ENCODE results near the gene SCYGR7. TPM values are rescaled to one million over a fixed set of nuclear protein-coding genes. Genes with fewer than 3 reads are reported as not detected.
"Not testable (repeated sequence)": the region's sequence is repeated elsewhere in the genome, so short reads cannot be mapped to it uniquely, and the experiment has no call there.

SCYGR7 gene
- total RNA-seq, 1 experiment from 2014 or later = not detected

DNA sequence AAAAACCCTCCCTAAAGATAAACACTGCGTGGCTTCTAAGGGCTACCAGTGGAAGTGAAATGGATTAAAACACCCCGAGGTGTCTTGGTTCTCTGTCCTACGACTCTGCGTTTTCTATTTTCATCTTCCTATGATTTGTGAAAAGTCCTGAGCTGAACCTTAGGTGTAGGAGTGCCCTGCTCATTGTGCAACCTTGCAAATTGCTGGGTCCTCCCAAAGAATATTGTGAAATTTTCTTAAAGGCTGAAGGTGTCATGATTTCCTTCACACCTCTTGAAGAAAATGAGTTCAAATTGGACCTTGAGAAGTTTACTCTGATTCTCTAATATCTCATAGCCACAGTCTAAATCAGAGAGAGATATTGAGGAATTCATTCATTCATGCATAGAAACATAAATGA, 8.5 kb upstream of the SCYGR7 start:
- no peak overlapping the region for H3K4me3 ChIP-seq
- peaks cover 5% of the 10 kb centered on the region; the same call in 1 of the 2 replicates for H3K27me3 ChIP-seq (replicated peaks)
- H3K27ac ChIP-seq = no peak overlapping the region
- H3K36me3 ChIP-seq = no peaks in the 10 kb centered on the region
- no peaks in the 10 kb centered on the region; the same call in 1 of the 2 replicates for H3K9me3 ChIP-seq (replicated peaks)
- DNase-seq (ENCODE audit: low read depth in 1 of 2, low spot score in 2 of 2) = no peak
- 0 out of 2 replicates have a peak, but pooled peaks cover 4% of the 10 kb centered on the region for H3K4me1 ChIP-seq (replicated peaks)

DNA sequence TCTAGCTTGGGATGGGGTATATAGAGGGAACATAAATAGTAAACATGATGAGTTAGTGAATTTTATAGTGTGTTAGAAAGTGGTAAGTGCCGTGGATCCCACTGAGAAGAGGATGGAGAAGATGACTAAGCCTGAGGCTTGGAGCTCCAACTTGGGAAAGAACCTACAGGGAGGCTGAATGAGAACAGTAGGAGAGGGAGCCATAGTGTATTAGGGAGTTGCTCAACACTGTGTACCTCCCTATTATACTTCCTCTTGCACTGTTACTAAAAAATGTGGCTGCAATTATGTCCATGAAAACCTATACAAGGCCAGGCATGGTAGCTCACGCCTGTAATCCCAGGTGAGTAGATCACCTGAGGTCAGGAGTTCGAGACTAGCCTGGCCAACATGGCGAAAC, 7.5 kb upstream of the SCYGR7 start:
- Histone ChIP-seq H3K27me3 (replicated peaks) (peaks cover 8% of the 10 kb centered on the region; the same call in 1 of the 2 replicates), H3K4me1 (replicated peaks) (0 out of 2 replicates have a peak, but pooled peaks cover 4% of the 10 kb centered on the region), H3K36me3 (no peaks in the 10 kb centered on the region), H3K27ac (no peak overlapping the region), H3K9me3 (replicated peaks) (no peaks in the 10 kb centered on the region; the same call in 1 of the 2 replicates), H3K4me3 (no peak overlapping the region)
- no peak for DNase-seq (ENCODE audit: low read depth in 1 of 2, low spot score in 2 of 2)

DNA sequence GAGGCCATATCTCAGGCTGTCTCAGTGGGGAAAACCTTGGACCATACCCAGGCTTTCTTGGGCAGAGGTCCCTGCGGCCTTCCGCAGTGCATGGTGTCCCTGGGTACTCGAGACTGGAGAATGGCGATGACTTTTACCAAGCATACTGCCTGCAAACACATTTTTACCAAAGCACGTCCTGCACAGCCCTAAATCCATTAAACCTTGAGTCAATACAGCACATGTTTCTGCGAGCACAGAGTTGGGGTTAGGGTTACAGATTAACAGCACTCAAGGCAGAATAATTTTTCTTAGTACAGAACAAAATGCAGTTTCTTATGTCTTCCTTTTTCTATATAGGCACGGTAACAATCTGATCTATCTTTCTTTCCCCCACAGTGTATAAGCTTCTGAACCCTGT, 5.3 kb upstream of the SCYGR7 start:
- H3K9me3 ChIP-seq (replicated peaks); H3K27ac ChIP-seq; DNase-seq (ENCODE audit: low read depth in 1 of 2, low spot score in 2 of 2); H3K4me1 ChIP-seq (replicated peaks); H3K27me3 ChIP-seq (replicated peaks); H3K36me3 ChIP-seq; H3K4me3 ChIP-seq: not testable (repeated sequence)

DNA sequence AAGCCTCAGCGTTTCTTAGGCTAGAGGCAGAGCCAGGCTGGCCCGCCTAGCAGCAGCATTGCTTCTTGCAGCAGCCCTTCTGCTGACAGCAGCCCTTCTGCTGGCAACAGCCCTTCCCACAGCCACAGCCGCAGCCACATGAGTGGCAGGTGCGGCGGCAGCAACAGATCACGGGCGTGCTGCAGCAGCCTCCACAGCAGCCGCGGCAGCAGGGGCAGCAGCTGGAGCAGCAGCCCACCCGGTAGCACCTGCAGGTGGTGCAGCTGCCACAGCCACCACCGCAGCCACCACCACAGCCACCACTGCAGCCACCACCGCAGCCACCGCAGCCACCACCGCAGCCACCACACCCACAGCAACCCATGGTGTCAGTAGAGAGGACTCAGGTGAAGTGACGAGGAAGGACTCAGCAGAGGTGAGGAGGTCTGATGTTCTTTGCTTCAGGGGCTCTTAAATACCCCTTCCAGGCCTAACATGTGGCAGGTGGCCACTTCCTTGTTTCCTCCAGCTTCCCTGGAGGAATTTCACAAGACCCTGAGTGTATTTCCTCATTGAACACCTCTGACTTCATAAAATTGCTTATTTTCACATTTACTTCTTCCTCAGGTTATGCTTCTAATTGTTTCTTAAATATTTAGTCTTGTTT, 3.6 kb upstream of the SCYGR7 start, which contains the start of gene SCYGR6:
Gene SCYGR6, minus strand, starts transcription at position 364 of the 646 bp plus-strand sequence. Its CDS starts 0 bp downstream, at position 364.
- no peaks in the 10 kb centered on the region for H3K4me1 ChIP-seq (replicated peaks)
- no peaks in the 10 kb centered on the region for H3K9me3 ChIP-seq (replicated peaks)
- no peaks in the 10 kb centered on the region for H3K36me3 ChIP-seq
- no peak within 1 kb of the TSS for H3K4me3 ChIP-seq
- no peak for DNase-seq (ENCODE audit: low read depth in 1 of 2, low spot score in 2 of 2)
- H3K27me3 ChIP-seq (replicated peaks) = 0 out of 2 replicates have a peak, but pooled peaks cover 2% of the 10 kb centered on the region
- H3K27ac ChIP-seq = no peak within 1 kb of the TSS

DNA sequence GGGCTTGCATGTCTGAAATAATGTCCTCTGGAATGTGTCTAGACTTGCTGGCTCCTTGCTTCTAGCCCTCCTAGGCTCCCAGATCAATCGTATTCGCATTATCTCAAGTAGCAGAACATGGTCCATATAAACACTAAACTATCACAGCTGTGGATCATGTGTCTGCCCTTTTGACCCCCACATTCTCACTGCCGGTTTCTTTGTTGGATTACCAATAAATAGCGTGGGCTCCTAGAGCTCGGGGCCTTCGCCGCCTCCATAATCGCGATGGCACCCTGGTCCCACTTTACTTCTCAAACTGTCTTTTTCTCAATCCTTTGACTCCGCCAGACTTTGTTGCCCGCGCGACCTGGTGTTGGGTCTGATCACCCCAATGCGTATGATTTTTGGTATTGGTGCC, 11.2 kb downstream of the SCYGR7 start:
- Histone ChIP-seq H3K27me3 (replicated peaks) (no peaks in the 10 kb centered on the region), H3K4me3 (no peak overlapping the region), H3K4me1 (replicated peaks) (no peaks in the 10 kb centered on the region), H3K27ac (no peak overlapping the region), H3K9me3 (replicated peaks) (no peaks in the 10 kb centered on the region), H3K36me3 (no peaks in the 10 kb centered on the region)
- no peak for DNase-seq (ENCODE audit: low read depth in 1 of 2, low spot score in 2 of 2)

DNA sequence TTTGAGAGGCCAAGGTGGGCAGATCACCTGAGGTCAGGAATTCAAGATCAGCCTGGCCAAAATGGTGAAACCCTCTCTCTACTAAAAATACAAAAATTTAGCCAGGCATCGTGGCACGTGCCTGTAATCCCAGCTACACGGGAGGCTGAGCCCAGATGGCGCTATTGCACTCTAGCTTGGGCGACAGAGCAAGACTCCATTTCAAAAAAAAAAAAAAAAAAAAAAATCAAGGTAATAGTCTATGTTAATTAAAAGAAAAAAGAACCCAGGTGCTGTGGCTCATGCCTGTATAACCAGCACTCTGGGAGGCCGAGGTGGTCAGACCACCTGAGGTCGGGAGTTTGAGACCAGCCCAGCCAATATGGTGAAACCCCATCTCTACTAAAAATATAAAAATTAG, 12.6 kb downstream of the SCYGR7 start:
- H3K36me3 ChIP-seq; H3K27ac ChIP-seq; H3K4me3 ChIP-seq; H3K4me1 ChIP-seq (replicated peaks); H3K27me3 ChIP-seq (replicated peaks); H3K9me3 ChIP-seq (replicated peaks); DNase-seq (ENCODE audit: low read depth in 1 of 2, low spot score in 2 of 2): not testable (repeated sequence)

DNA sequence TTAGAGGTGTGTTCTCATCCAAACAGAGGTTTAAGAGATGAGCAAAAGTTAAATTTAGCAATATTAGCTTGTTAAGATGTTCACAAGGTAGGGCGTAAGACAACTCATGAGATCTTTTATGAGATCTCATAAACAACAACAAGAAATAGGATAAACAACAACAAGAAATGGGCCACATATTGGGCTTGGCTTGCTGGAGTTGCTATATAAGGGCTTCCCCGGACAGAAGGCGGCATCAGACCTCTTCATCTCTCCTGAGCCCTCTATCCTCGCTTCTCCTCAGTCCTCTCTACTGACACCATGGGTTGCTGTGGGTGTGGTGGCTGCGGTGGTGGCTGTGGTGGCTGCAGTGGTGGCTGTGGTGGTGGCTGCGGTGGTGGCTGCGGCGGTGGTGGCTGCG, 17.5 kb downstream of the SCYGR7 start, which contains the start of gene SCYGR8:
Gene SCYGR8, plus strand, starts transcription at position 301 of the 400 bp plus-strand sequence. Its CDS starts 0 bp downstream, at position 301.
- no peak within 1 kb of the TSS for H3K27ac ChIP-seq
- no peaks in the 10 kb centered on the region for H3K27me3 ChIP-seq (replicated peaks)
- DNase-seq (ENCODE audit: low read depth in 1 of 2, low spot score in 2 of 2) = no peak
- H3K9me3 ChIP-seq (replicated peaks) = no peaks in the 10 kb centered on the region; the same call in 1 of the 2 replicates
- no peaks in the 10 kb centered on the region for H3K4me1 ChIP-seq (replicated peaks)
- no peak within 1 kb of the TSS for H3K4me3 ChIP-seq
- H3K36me3 ChIP-seq = no peaks in the 10 kb centered on the region

DNA sequence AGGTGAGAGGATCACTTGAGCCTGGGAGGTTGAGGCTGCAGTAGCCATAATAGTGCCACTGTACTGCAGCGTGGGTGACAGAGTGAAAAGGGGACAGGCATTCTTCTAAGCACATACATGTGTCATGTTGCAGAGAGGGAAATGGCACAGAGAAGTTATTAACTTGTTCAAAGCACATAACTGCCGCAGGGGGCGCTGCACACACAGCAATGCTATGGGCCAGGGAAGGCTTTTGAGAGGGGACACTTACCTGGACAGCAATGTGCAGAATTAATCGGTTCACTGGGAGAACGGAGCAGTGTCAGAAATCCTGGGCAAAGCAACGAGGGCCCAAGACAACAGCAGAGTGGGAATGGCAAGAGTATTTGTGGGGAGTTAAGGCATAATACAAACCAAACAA, 19.9 kb downstream of the SCYGR7 start:
- Histone ChIP-seq H3K36me3 (no peaks in the 10 kb centered on the region), H3K27ac (no peak overlapping the region), H3K4me3 (no peak overlapping the region), H3K27me3 (replicated peaks) (no peaks in the 10 kb centered on the region), H3K9me3 (replicated peaks) (no peaks in the 10 kb centered on the region; the same call in 1 of the 2 replicates), H3K4me1 (replicated peaks) (no peaks in the 10 kb centered on the region)
- DNase-seq (ENCODE audit: low read depth in 1 of 2, low spot score in 2 of 2) = no peak

DNA sequence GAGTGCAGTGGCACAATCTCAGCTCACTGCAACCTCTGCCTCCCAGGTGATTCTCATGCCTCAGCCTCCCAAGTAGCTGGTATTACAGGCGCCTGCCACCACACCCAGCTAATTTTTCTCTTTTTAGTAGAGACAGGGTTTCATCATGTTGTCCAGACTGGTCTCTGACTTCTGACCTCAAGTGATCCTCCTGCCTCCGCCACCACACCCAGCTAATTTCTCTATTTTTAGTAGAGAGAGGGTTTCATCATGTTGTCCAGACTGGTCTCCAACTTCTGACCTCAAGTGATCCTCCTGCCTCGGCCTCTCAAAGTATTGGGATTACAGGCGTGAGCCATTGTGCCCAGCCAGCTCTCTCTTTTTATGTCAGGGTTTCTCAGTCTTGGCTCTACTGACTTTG, 28.1 kb downstream of the SCYGR7 start:
- not testable (repeated sequence) for H3K4me1 ChIP-seq (replicated peaks); H3K27ac ChIP-seq; H3K27me3 ChIP-seq (replicated peaks); H3K9me3 ChIP-seq (replicated peaks); DNase-seq (ENCODE audit: low read depth in 1 of 2, low spot score in 2 of 2); H3K4me3 ChIP-seq; H3K36me3 ChIP-seq

DNA sequence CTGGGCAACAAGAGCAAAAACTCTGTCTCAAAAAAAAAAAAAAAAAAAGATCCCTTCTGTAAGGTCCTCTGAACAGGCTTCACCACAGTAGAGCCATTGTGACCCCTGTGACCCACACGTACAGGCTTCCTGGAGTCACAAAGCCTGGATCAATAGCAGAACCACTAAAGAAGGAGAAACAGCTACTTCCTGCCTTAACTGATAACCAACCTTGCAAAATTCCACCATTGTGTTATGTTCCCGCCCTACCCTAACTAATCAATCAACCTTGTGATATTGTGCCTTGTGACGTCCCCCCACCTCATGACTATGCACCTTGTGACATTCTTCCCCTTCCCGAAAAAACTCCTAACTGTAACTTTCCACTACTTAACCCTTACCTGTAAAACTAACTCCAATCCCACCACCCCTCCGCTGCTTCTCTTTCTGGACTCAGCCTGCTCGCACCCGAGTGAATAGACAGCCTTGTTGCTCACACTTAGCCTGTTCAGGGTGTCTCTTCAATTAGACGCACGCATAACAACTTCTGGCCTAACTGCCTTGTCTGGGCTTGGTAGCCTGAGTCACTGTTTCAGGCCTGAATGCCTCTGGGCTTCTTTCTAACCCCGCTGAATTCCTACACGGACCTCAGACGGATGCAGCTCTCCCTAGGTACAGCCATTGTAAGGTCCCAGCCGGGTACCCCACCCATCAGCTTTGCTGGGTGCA, 31.4 kb downstream of the SCYGR7 start:
- no peak overlapping the region for H3K4me3 ChIP-seq
- H3K27ac ChIP-seq = no peak overlapping the region
- no peak for DNase-seq (ENCODE audit: low read depth in 1 of 2, low spot score in 2 of 2)
- H3K4me1 ChIP-seq (replicated peaks) = no peaks in the 10 kb centered on the region
- H3K9me3 ChIP-seq (replicated peaks) = no peaks in the 10 kb centered on the region
- no peaks in the 10 kb centered on the region for H3K36me3 ChIP-seq
- no peaks in the 10 kb centered on the region for H3K27me3 ChIP-seq (replicated peaks)

DNA sequence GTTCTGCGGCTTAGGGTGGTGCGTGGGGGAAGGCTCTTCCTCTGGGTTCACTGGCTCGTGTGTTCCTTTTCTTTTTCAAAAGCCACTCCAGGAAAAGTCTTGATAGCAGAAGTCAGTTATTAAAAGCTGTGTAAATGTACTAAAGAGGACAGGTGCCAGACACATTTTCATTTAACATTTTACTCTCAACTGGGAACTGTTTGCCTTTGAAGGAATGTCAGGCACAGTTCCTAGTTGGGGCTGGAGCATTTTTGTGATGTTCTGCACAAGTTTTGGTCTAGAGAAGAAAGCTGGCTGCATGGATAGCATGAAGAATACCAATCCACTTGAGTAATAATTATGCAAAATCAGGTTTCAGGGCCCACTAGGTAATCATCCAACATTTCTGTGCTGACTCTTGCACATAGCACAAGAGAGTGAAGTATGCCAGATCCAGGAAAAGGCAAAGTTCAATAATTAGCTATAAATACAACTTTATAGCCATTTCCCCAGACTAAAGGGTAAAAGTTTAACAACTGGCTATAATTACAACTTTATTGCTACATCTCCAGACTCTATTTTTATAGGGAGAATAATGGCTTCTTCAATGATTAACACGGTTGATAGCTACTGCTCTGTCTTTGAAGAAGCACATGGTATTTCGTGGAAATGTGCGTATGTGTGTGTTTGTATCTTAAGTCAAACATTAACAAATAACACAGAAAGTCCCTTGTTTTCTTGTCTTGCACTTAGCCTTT, 33.8 kb downstream of the SCYGR7 start:
- Histone ChIP-seq H3K27me3 (replicated peaks) (no peaks in the 10 kb centered on the region), H3K4me1 (replicated peaks) (peaks cover 4% of the 10 kb centered on the region; the same call in 1 of the 2 replicates), H3K27ac (no peak overlapping the region), H3K4me3 (no peak overlapping the region), H3K9me3 (replicated peaks) (no peaks in the 10 kb centered on the region), H3K36me3 (no peaks in the 10 kb centered on the region)
- DNase-seq (ENCODE audit: low read depth in 1 of 2, low spot score in 2 of 2) = no peak

DNA sequence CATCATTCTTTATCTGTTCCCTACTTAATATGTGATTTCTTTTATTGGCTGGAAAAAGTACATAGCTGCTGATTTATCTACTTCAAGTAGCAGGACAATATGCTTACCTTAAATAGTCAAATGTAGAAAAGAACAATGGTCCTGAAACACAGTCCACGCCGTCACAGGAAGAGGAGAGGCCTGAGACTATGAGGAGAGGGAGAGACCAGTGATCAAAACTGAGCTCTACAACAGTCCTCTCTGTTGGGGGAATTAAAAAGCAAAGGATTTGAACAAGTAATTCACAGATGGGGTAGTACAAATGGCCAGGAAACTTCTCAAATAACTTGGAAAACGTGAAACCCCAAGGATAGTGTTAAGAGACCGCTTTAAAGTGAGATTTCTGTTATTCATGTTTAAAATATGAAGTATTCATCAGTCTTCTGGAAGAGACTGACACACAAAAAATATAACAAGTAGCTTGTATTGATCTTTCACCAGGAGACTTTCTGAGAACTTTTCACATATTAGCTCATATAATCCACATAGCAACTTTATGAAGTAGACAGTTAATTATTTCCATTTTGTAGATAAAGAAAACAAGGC, 37.7 kb downstream of the SCYGR7 start:
- Histone ChIP-seq H3K4me1 (replicated peaks) (peaks cover 4% of the 10 kb centered on the region; the same call in 1 of the 2 replicates), H3K9me3 (replicated peaks) (no peaks in the 10 kb centered on the region), H3K36me3 (no peaks in the 10 kb centered on the region), H3K27me3 (replicated peaks) (no peaks in the 10 kb centered on the region), H3K27ac (no peak overlapping the region), H3K4me3 (no peak overlapping the region)
- DNase-seq (ENCODE audit: low read depth in 1 of 2, low spot score in 2 of 2) = no peak

DNA sequence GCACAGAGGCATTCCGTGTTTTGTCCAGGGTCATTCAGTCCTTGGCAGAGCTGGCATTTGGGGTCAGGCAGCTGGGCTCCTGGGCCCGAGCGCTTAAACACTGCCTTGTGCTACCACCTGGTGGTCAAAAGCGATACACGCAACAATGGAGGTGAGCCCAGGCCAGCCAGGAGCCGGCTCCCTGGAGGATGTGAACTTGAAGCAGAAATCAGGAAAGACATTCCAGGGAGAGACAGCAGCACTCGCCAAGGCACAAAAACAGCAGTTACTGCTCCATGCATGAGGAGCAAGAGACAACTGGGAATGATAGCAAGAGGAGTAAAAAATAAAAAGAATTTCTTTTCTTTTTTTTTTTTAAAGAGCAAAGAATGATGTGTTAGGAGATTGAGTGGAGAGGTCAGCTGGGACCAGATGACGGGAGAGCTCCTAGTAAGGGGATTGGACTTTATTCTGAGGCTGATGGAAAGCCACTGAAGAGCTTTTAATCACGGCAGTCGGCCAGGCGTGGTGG, 38.3 kb downstream of the SCYGR7 start:
- Histone ChIP-seq H3K4me1 (replicated peaks) (peaks cover 4% of the 10 kb centered on the region; the same call in 1 of the 2 replicates), H3K27ac (no peak overlapping the region), H3K4me3 (no peak overlapping the region), H3K36me3 (no peaks in the 10 kb centered on the region), H3K9me3 (replicated peaks) (no peaks in the 10 kb centered on the region), H3K27me3 (replicated peaks) (no peaks in the 10 kb centered on the region)
- peak; percentile 58 to 76 for DNase-seq (ENCODE audit: low read depth in 1 of 2, low spot score in 2 of 2)
